Endometrial microvascular endothelial cells (primary cell): Measurements from ENCODE around the gene PRRG4. TPM values are rescaled to one million over a fixed set of nuclear protein-coding genes. Genes with fewer than 3 reads are reported as not detected.
"Not testable (repeated sequence)": the region's sequence is repeated elsewhere in the genome, so short reads cannot be mapped to it uniquely, and the experiment has no call there.

Experiments
- in situ Hi-C: cut with HindIII; loops from 2 replicates; pipeline ENCODE4 v1.10.0; 2017; ENCODE audit warnings: low sequenced_read_pairs, low pct_unique_long_range_greater_than_20kb; ENCODE audit errors: inconsistent ontology term
- total RNA-seq: library from RNA; depleted of rRNA; stranded (reverse); fragments of >200 nt; gene quantifications from one replicate; pipeline ENCODE4 v1.2.3, GENCODE V29; 2015; ENCODE audit errors: inconsistent ontology term

Gene PRRG4
- total RNA-seq, 1 donor from 2014 or later = 0.19 TPM

GRCh38 chr11:32874132-32874531 is 44.4 kb downstream of the PRRG4 start:
- in situ Hi-C loops = no loop called here

- in situ Hi-C loops = no loop called here
These were observed 51.6 kb downstream of the PRRG4 start for GRCh38 chr11:32881286-32881685.

- in situ Hi-C loops = no loop called here
These were observed 53.7 kb downstream of the PRRG4 start for GRCh38 chr11:32883421-32883820.

- in situ Hi-C loops = no loop called here
These were observed 54.3 kb downstream of the PRRG4 start for GRCh38 chr11:32884023-32884422.

- in situ Hi-C loops = no loop called here
These were observed 55.1 kb downstream of the PRRG4 start for GRCh38 chr11:32884770-32885384.

GRCh38 chr11:32885556-32885955 is 55.8 kb downstream of the PRRG4 start:
- in situ Hi-C loops = no loop called here

- in situ Hi-C loops = no loop called here
These were observed 56.5 kb downstream of the PRRG4 start for GRCh38 chr11:32886180-32886579.

- in situ Hi-C loops = not testable (repeated sequence)
These were observed 58.1 kb downstream of the PRRG4 start for GRCh38 chr11:32887707-32888383.

GRCh38 chr11:32888384-32888710 is 58.6 kb downstream of the PRRG4 start:
- in situ Hi-C loops = not testable (repeated sequence)

- in situ Hi-C loops = no loop called here
These were observed 59.1 kb downstream of the PRRG4 start for GRCh38 chr11:32888805-32889204.

GRCh38 chr11:32890843-32891656 is 61.3 kb downstream of the PRRG4 start:
- in situ Hi-C loops = no loop called here

GRCh38 chr11:32891657-32892354 is 62.1 kb downstream of the PRRG4 start:
- in situ Hi-C loops = no loop called here

GRCh38 chr11:32892355-32893092 is 62.8 kb downstream of the PRRG4 start, which contains the start of gene QSER1:
QSER1 (plus strand) TSS chr11:32892811; CDS start chr11:32893126, 315 bp downstream.
- in situ Hi-C loops = no loop called here

GRCh38 chr11:32893093-32893342 is 63.3 kb downstream of the PRRG4 start:
- in situ Hi-C loops = no loop called here

- in situ Hi-C loops = no loop called here
These were observed 63.8 kb downstream of the PRRG4 start for GRCh38 chr11:32893343-32894148.

- in situ Hi-C loops = no loop called here
These were observed 64.6 kb downstream of the PRRG4 start for GRCh38 chr11:32894149-32894827.

GRCh38 chr11:32894921-32895320 is 65.2 kb downstream of the PRRG4 start:
- in situ Hi-C loops = no loop called here

- in situ Hi-C loops = no loop called here
These were observed 65.7 kb downstream of the PRRG4 start for GRCh38 chr11:32895471-32895870.
